GM13977 (cell line): ENCODE data around the gene PHF21A.

Experiments used
- DNase-seq: peaks from one replicate; pipeline ENCODE4 v3.0.0; 2012; ENCODE audit warnings: low spot score
- CTCF ChIP-seq: IDR thresholded peaks from 2 replicates; pipeline ENCODE4 v1.5.1; 2012; ENCODE audit warnings: mild to moderate bottlenecking, control low read depth; ENCODE audit not compliant: insufficient read depth; ENCODE audit errors: extremely low read depth, missing control alignments
- in situ Hi-C: fragments of 300-500 bp; cut with MboI; formaldehyde crosslinking; loops from one replicate; pipeline ENCODE4 v1.12.0; 2022; ENCODE audit warnings: low sequenced_read_pairs, low pct_unique_long_range_greater_than_20kb, mixed read lengths, inconsistent platforms; ENCODE audit not compliant: unreplicated experiment

Gene PHF21A

DNA sequence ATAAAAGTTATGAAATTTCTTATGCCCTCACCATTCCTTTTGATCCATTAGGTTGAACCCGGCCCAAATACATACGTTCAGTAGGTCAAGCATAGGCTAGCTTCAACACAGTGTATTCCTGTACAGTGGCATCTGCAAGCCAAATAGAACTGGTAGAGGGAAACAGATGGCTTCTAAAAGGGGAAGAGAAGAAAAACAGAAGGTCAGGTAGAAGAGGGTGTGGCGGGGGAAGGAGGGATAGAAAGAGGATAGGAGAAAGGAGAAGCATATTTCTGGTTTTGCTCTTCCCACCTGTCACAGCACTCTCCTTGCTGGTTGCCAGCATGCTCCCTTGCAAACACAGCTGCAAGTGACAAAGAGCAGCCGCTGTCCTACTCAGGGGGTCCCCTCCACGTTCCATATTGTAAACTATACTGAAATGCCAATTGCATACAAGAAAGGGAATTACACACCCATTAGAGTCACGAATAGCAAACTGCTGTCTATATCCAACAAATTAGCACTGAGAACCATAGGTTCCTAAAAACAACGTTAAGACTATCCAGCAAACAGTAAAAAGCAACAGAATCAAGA is 71.8 kb downstream of the PHF21A start:
- in situ Hi-C loops: no loop called here
- TF ChIP-seq CTCF: no peak
- DNase-seq: no peak

GRCh38 chr11:46048198-46048597 is 73.1 kb downstream of the PHF21A start:
- no peak for TF ChIP-seq CTCF
- in situ Hi-C loops: no loop called here
- DNase-seq: no peak

- in situ Hi-C loops: no loop called here
- no peak for TF ChIP-seq CTCF
- no peak for DNase-seq
Measured at GRCh38 chr11:46047520-46047919, 73.7 kb downstream of the PHF21A start.

DNA sequence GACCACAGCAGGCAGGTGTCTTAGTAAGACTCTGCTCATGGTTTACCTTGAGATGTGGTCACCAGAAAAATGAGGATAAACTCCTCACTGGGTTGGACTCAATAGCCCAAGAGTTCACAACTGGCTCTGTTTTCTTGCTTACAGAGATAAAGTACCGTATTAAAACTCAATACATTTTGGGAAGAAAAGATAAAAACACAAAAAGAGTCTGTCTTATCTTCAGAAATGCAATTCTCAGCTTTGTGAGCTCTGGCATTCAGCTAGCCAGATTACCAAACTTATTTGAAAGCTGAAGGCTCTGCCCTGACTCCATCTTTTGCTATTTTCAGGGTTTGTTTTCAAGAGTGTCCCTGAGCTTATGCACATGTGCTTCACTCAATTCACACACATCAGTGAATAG is 75.4 kb downstream of the PHF21A start:
- TF ChIP-seq CTCF: no peak
- in situ Hi-C loops: no loop called here
- DNase-seq: no peak

DNA sequence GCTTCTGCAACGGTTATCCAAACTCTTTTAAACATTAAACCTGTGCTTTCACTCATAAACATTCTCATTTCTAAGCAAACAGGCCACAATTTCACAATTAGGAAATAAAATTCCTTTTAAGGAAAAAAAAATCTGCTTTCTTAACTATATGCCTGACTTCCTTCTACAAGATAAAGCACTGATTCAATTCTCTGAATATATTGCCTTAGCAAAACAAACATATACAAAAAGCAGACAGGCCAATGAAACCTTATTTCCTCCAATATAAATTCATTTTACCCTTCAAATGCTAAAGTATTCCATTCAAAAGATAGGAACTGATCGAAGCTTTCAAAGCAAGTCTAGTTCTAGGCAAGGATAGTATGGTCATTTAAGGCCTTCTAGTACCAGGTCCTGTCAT is 76.7 kb downstream of the PHF21A start:
- in situ Hi-C loops: no loop called here
- no peak for TF ChIP-seq CTCF
- no peak for DNase-seq

GRCh38 chr11:46039990-46040389 is 81.3 kb downstream of the PHF21A start:
- no peak for TF ChIP-seq CTCF
- DNase-seq: no peak
- in situ Hi-C loops: no loop called here

DNA sequence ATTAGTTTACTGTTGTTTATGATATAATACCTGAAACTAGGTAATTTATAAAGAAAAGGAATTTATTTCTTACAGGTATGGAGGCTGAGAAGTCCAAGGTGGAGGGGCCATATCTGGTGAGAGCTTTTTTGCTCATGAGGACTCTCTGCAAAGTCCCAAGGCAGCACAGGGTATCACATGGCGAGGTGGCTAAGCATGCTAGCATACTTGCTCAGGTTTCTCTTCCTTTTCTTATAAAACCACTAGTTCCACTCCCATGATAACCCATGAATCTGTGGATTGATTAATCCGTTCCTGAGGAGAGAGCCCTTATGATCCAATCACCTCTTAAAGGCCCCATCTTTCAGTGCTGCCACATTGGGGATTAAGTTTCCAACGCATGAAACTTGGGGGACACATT is 82.7 kb downstream of the PHF21A start:
- TF ChIP-seq CTCF: no peak
- DNase-seq: no peak
- in situ Hi-C loops: no loop called here
